SU-DHL-6 (cell line): ENCODE data around the gene HOXA1.

Experiments used
- H2AFZ ChIP-seq: fragments of 200-600 bp; sonication (generic); 2 replicates; pipeline ENCODE4 v1.6.1; 2014; ENCODE audit warnings: low read depth, mild to moderate bottlenecking, moderate library complexity, mixed read lengths, antibody characterized with exemption, low read length; ENCODE audit not compliant: severe bottlenecking
- H3F3A ChIP-seq: fragments of 200-600 bp; shearing (Covaris generic); 2 replicates; pipeline ENCODE4 v1.6.0; 2016; ENCODE audit warnings: antibody characterized with exemption, mild to moderate bottlenecking; ENCODE audit not compliant: insufficient read depth
- H3K27ac ChIP-seq: fragments of 200-600 bp; sonication (generic); 2 replicates; pipeline ENCODE4 v1.5.1; 2016; ENCODE audit warnings: low read depth, mild to moderate bottlenecking, low read length, moderate library complexity, mixed read lengths
- H3K27me3 ChIP-seq: fragments of 200-600 bp; sonication (generic), shearing (Covaris generic); 2 replicates; pipeline ENCODE4 v1.6.0; 2014; ENCODE audit warnings: mild to moderate bottlenecking, low read length
- H3K36me3 ChIP-seq: fragments of 200-600 bp; sonication (generic); 2 replicates; pipeline ENCODE4 v1.6.1; 2014; ENCODE audit warnings: mild to moderate bottlenecking, low read length, mixed read lengths
- H3K4me2 ChIP-seq: fragments of 300-600, 200-600 bp; shearing (Covaris generic), sonication (generic); 2 replicates; pipeline ENCODE4 v1.6.0; 2014; ENCODE audit warnings: low read length, low read depth, mild to moderate bottlenecking; ENCODE audit not compliant: poor library complexity, severe bottlenecking
- H3K4me3 ChIP-seq: fragments of 200-600 bp; sonication (generic); 2 replicates; pipeline ENCODE4 v1.5.1; 2014; ENCODE audit warnings: antibody characterized with exemption, low read length, mild to moderate bottlenecking, mixed read lengths; ENCODE audit not compliant: insufficient read depth, poor library complexity, severe bottlenecking
- H3K79me2 ChIP-seq: fragments of 200-600 bp; sonication (generic); 2 replicates; pipeline ENCODE4 v1.6.1; 2014; ENCODE audit warnings: mild to moderate bottlenecking, low read length, moderate library complexity; ENCODE audit not compliant: insufficient read depth
- H3K9ac ChIP-seq: fragments of 200-600 bp; sonication (generic); 2 replicates; pipeline ENCODE4 v1.7.0; 2014; ENCODE audit warnings: mild to moderate bottlenecking, low read length
- H3K9me2 ChIP-seq: fragments of 200-600 bp; sonication (generic); replicated peaks from 2 replicates; pipeline ENCODE4 v1.6.1; 2014; ENCODE audit warnings: low read length; ENCODE audit not compliant: insufficient read depth
- H3K9me3 ChIP-seq: fragments of 200-600 bp; sonication (generic); 2 replicates; pipeline ENCODE4 v1.6.1; 2014; ENCODE audit warnings: low read length, mixed read lengths; ENCODE audit not compliant: insufficient read depth
- H4K20me1 ChIP-seq: fragments of 200-600 bp; sonication (generic); 2 replicates; pipeline ENCODE4 v1.6.1; 2014; ENCODE audit warnings: low read depth, mild to moderate bottlenecking, antibody characterized with exemption, low read length, moderate library complexity, mixed read lengths
- CTCF ChIP-seq: fragments of 200-600 bp; sonication (generic); IDR thresholded peaks from one replicate; pipeline ENCODE4 v1.5.1; 2017; ENCODE audit warnings: antibody characterized with exemption, mild to moderate bottlenecking, low read length, moderate library complexity; ENCODE audit not compliant: insufficient read depth, poor library complexity, severe bottlenecking
- EZH2phosphoT487 ChIP-seq: fragments of 200-600 bp; sonication (generic), shearing (Covaris generic); conservative IDR thresholded peaks from 2 replicates; pipeline ENCODE4 v1.6.1; 2018; ENCODE audit warnings: mild to moderate bottlenecking, antibody characterized with exemption, low read length, moderate library complexity, mixed read lengths

HOXA1 gene

GRCh38 chr7:27065709-27066108, 30.1 kb downstream of the HOXA1 start:
- H2AFZ ChIP-seq = no peak overlapping the region
- TF ChIP-seq CTCF (no peak), EZH2phosphoT487 (no peak)
- no peak overlapping the region for H3K27ac ChIP-seq
- no peaks in the 10 kb centered on the region for H3K79me2 ChIP-seq
- no peaks in the 10 kb centered on the region for H3K36me3 ChIP-seq
- H3K4me2 ChIP-seq = no peak overlapping the region
- no peaks in the 10 kb centered on the region for H3K27me3 ChIP-seq
- H3K9ac ChIP-seq = no peak overlapping the region
- H3K9me2 ChIP-seq = no peaks in the 10 kb centered on the region
- no peaks in the 10 kb centered on the region for H3F3A ChIP-seq
- no peaks in the 10 kb centered on the region for H4K20me1 ChIP-seq
- H3K4me3 ChIP-seq = no peak overlapping the region
- H3K9me3 ChIP-seq = no peaks in the 10 kb centered on the region

DNA sequence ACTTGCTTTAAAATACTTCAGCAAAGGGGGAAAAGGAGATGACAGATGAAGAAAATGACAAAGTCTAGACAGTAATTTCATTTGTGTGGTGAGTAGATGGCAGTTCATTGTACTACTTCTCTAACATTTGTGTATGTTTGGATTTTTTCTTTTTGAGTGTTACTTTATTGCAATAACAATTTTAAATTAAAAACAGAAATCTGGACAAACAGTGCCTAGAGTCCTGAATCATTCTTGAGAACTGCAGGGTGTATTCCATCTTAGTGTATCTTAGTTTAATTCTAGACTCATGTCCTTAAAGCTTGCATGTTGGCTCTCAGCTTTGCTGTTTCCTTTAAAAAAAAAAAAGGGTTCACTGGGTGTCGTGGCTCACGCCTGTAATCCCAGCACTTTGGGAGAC, 31.1 kb downstream of the HOXA1 start:
- no peak overlapping the region for H3K4me3 ChIP-seq
- H2AFZ ChIP-seq = no peak overlapping the region
- H3K9ac ChIP-seq = no peak overlapping the region
- H3K79me2 ChIP-seq = no peaks in the 10 kb centered on the region
- no peak for TF ChIP-seq CTCF
- TF ChIP-seq EZH2phosphoT487 = no peak
- no peaks in the 10 kb centered on the region for H3K36me3 ChIP-seq
- H3K27me3 ChIP-seq = no peaks in the 10 kb centered on the region
- no peaks in the 10 kb centered on the region for H3K9me2 ChIP-seq
- no peaks in the 10 kb centered on the region for H4K20me1 ChIP-seq
- no peak overlapping the region for H3K4me2 ChIP-seq
- H3K9me3 ChIP-seq = no peaks in the 10 kb centered on the region
- H3K27ac ChIP-seq = no peak overlapping the region
- no peaks in the 10 kb centered on the region for H3F3A ChIP-seq

GRCh38 chr7:27064159-27064558, 31.6 kb downstream of the HOXA1 start:
- Histone ChIP-seq H3F3A (no peaks in the 10 kb centered on the region), H4K20me1 (no peaks in the 10 kb centered on the region), H3K27ac (no peak overlapping the region), H3K4me2 (no peak overlapping the region), H3K27me3 (no peaks in the 10 kb centered on the region), H3K9ac (no peak overlapping the region), H3K79me2 (no peaks in the 10 kb centered on the region), H2AFZ (no peak overlapping the region), H3K9me3 (no peaks in the 10 kb centered on the region), H3K9me2 (no peaks in the 10 kb centered on the region), H3K4me3 (no peak overlapping the region), H3K36me3 (no peaks in the 10 kb centered on the region)
- no peak for TF ChIP-seq EZH2phosphoT487
- no peak for TF ChIP-seq CTCF

DNA sequence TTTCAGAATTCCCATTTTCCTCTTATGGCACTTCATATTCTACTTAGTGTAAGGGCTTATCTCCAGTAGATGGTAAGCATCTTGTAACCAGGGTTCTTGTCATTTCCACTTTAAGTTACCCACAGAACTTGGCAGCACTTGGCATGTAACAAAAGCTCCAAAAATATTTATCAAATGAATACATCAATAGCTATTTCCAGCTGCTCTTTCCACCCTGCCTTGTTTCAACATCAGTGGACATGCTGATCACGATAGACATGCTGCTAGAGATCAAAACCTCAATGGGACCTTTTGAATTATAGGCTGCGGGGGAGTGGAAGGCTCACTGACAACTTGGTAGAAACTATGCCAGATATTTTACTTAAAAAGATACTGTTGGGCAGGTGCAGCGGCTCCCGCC, 32.9 kb downstream of the HOXA1 start:
- no peak overlapping the region for H3K4me2 ChIP-seq
- H4K20me1 ChIP-seq = no peaks in the 10 kb centered on the region
- no peaks in the 10 kb centered on the region for H3F3A ChIP-seq
- H3K79me2 ChIP-seq = no peaks in the 10 kb centered on the region
- no peaks in the 10 kb centered on the region for H3K9me3 ChIP-seq
- no peak for TF ChIP-seq CTCF
- TF ChIP-seq EZH2phosphoT487 = no peak
- no peak overlapping the region for H3K27ac ChIP-seq
- no peaks in the 10 kb centered on the region for H3K27me3 ChIP-seq
- no peak overlapping the region for H3K9ac ChIP-seq
- H3K9me2 ChIP-seq = no peaks in the 10 kb centered on the region
- no peak overlapping the region for H3K4me3 ChIP-seq
- H3K36me3 ChIP-seq = no peaks in the 10 kb centered on the region
- no peak overlapping the region for H2AFZ ChIP-seq
